H1 (cell line): ENCODE results near the gene BCL11A. TPM values are rescaled to one million over a fixed set of nuclear protein-coding genes. Genes with fewer than 3 reads are reported as not detected.

Source experiments
- CTBP2 ChIP-seq: IDR thresholded peaks from 2 replicates; pipeline ENCODE4 v1.7.0; 2011; ENCODE audit warnings: borderline replicate concordance, mild to moderate bottlenecking, moderate library complexity, mixed read lengths, low read length; ENCODE audit not compliant: insufficient read depth, insufficient read length
- MAX ChIP-seq: IDR thresholded peaks from 2 replicates; pipeline ENCODE4 v1.6.1; 2012; ENCODE audit warnings: inconsistent platforms
- polyA plus RNA-seq, 7 experiments: library from polyadenylated mRNA; depleted of rRNA in 3 of 7; stranded (reverse) in 5 of 7; unstranded in 2 of 7; fragments of >200 nt in 5 of 7; fragments of 200-250 nt in 2 of 7; gene quantifications; 1 replicate in 5 of 7; 2 replicates in 1 of 7; 4 replicates in 1 of 7; pipeline versions ENCODE4 v1.2.1 to v1.2.3, GENCODE V29; 2011 to 2013; ENCODE audit warnings: missing spikeins in 2 of 7, mixed read lengths in 2 of 7
- total RNA-seq: library from RNA; stranded (reverse); fragmentation: NEBNext Ultra II Directional; extraction: Animal tissue kit (Norgen Biotek cat#: 25700); gene quantifications from 2 replicates; pipeline ENCODE4 v1.2.1, GENCODE V29; 2021

The BCL11A gene
- total and polyA plus RNA-seq, 2 of the 8 experiments (the other 6 are each of a cell fraction or from before 2014, with no cell fraction given): 11.9 to 59.3 TPM

- 0 out of 2 replicates have a peak, but pooled peaks have one; percentile 1 for TF ChIP-seq MAX
- TF ChIP-seq CTBP2: no peak
- TF ChIP-seq, all 59 proteins: peak for 7
These were observed 1.8 kb upstream of the BCL11A start (continued) for GRCh38 chr2:60555066-60555782.
